Activated CD4-positive, CD25-positive, alpha-beta regulatory T cell treated with anti-CD3 and anti-CD28 coated beads, Interleukin-2, amount 50 U/mL, for 72 hours (primary cell): ENCODE measurements around the gene IQCH.

Experiments
- DNase-seq: peaks from one replicate; pipeline ENCODE4 v3.0.0; 2021

IQCH gene

DNA sequence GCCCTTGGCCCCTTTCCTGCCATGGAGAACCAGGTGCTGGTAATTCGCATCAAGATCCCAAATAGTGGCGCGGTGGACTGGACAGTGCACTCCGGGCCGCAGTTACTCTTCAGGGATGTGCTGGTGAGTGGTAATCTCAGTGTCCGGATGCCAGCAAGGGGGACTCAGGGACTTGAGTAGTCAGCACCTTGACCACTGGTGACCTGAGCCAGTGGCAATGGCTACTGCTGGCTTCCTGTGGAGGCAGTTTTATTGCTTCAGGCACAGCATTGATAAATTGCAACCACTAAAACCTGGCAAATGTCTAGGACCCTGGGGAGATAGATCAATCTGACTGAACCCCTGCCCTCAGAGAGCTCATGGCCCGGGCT is 288.7 kb downstream of the IQCH start:
- no peak for DNase-seq

DNA sequence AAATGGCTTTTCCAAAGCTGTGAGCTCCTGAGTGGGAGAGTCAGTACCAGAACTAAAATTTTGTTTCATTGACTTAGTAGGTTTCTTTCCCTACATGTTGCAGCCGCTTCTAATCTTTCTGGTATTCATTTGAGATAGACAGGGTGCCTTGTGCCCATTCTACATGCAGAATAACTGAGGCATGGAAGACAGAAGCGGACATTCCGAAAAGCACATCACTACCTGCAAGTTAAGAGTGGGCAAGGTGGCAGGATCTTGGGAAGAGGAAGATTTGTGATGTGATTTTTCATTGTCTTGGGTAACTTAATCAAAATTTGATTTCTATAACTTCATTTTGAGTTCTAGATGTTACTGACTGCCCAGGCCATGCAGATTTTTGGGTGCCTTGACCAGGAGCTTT is 289.9 kb downstream of the IQCH start:
- no peak for DNase-seq

DNA sequence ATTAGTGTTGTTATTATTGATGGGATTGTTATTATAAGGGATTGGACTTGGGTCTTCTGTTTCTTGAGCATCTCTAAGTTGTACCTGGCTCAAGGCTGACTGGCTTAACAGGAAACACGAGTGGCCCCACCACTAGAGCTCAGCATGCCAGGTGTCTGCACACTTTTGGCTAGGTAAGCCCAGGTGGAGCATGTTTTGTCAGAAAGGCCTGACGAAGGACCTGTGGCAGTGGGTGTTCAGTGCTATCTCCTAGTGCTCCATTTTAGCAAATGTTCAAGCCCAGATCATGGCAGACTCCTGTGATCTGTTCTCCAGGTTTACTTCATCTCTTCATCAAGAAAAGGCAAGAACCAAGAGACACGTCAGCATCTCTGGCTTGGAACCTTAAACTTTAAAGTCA is 291.3 kb downstream of the IQCH start:
- no peak for DNase-seq

DNA sequence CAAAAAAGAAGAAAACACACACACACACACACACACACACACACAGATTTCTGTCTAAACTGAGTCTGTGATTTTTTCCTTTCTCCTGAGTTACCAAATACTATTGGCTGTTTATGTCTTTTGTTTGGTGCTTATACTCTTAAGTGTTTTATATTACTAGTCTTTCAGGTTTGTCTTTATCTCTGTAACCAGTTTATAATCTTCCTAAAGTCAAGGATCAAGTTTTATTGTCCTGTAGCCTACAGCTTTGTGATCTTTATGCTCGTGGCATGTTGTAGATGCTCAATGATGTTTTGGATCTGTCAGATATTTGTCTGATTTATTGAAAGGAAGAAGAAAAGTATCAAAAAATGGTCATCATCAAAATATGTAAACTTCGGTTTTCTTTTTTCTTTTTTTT is 292.5 kb downstream of the IQCH start:
- no peak for DNase-seq

DNA sequence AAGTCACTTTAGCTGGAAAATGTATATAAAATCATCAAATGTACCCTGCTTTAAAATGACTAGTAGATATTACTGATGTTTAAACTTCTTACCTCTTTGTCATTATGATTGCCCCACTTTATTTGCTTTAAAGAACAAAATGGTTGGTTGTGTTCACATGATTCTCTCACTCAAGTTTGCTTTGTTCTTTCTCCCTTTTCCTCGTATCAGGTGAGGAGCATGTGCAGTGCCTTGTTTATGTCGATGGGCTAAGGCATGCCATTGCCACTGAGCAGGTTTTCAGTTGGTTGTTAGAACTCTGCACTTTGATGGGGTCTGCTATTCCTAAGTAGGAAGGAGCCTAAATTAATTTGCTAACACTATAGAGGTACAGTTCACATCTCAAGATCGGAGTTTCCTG is 293.2 kb downstream of the IQCH start:
- no peak for DNase-seq

DNA sequence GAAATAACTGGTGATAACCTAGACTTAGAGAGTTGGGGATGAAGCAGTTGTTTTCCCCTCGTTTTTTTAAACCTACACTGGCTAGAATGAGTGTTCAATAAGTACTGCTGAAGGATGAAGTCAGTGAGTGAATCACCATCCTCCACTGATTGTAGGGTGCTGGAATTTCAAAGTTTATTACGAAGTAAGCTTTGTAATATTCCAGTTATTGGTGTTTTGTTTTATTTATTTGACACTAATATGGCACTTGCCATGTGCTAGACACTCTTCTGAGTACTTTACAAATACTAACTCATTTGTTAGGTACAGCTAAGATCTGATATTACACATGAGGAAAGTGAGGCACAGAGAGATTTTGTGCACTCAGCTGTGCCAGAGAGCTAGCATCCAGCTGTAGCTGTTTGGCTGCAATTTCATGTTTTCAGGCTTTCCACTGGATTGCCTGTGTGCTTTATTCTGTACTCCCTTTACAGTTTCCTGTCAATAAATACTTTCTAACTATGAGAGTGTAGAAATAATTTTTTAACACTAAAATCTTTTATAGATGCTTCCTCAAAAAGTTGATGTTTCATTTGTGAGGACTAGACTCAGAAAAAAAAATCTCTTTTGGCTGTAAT is 293.8 kb downstream of the IQCH start:
- no peak for DNase-seq

DNA sequence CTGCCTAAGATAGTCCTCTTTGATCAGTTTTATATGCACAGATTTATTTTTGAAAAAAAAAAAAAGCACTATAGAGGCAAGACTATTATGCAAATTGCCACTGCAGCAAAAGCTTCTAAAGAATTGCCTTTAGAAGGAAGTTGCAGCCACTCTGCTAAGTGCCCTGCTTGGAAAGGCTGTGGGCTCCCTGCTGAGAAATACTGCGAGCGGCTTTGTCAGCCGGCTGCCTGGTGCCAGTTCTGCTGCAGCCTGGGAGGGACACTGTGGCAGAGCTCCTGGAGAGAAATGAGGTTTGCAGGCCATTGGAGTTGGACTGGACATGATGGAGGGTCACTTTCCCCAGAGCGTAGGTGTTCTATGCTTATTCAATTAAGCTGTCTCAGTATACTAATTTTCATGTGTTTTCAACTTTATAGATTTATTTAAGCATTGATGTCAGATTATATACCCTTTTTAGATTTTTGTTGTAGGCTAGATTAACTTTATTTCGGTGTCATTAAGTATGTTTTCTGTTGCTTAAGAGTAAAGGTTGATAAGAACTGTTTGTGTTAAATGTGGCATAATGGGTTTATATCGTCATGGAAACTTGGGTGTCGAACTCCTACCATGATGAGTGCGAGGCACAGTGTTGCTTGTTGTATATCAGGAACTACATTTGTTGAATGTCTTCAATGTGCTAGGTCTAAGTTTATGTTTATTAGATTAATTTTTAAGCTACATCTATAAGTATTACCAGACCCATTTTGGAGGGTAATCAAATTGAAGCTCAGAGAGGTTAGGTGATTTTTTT is 294.5 kb downstream of the IQCH start:
- no peak for DNase-seq

DNA sequence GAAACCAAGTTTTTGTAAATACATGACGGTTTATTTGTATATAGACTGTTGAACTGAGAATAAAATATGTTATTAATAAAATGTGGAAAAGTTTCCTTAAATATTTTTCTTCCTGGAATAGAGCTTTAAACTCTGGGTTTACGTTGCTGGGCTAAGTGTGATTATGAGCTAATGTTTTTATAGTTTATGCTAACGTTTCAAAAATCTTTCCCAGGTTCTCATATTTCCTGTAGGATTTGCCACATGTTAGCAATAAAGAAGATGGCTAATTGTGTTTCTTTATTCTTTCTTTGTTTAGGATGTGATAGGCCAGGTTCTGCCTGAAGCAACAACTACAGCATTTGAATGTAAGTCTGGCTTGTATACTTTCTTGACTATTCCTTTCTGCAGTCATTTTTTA is 295.1 kb downstream of the IQCH start:
- DNase-seq: no peak

DNA sequence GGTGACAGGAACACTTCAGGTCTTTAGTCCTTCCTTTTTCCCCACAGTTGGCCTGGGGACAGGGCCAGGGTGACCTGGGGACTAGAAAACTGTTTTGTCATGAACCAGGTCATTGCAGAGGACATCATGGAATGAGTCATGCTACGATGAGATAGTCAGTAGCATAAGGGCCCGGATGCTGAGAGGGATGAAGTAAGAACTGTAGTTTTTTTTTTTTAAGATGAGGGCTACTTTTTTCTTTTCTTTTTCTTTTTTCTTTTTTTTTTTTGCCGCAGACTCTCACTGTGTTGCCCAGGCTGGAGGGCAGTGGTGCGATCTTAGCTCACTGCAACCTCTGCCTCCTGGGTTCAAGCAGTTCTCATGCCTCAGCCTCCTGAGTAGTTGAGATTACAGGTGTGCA is 295.9 kb downstream of the IQCH start:
- no peak for DNase-seq

DNA sequence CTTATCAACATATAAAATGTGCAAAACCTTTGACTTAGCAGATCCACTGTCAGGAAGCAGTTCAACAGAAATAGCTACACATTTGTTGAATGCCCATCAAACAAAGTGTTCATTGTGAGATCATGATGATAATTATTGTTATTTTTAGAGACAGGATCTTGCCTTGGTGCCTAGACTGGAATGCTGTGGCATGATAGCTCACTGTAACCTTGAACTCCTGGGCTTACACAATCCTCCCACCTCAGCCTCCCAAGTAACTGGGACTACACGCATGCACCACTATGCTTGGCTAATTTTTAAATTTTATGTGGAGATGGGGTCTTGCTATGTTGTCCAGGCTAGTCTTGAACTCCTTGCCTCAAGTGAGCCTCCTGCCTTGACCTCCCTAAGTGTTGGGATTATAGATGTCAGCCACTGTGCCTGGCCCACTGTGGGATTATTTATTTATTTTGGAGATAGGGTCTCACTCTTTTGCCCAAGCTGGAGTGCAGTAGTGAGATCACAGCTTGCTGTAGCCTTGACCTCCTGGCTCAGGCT is 296.7 kb downstream of the IQCH start:
- DNase-seq: no peak
